WTC11 (cell line): ENCODE results near the gene DRC3.

ENCODE experiments used
- ARID4B ChIP-seq: sonication (generic); formaldehyde crosslinking; IDR thresholded peaks from 2 replicates; pipeline ENCODE4 v1.8.0; 2023; ENCODE audit warnings: missing genetic modification reagents, mild to moderate bottlenecking, borderline replicate concordance
- CBFB ChIP-seq: sonication (generic); formaldehyde crosslinking; IDR thresholded peaks from 2 replicates; pipeline ENCODE4 v1.8.1; 2022; ENCODE audit warnings: mild to moderate bottlenecking, low read depth, missing genetic modification reagents
- CREB1 ChIP-seq: sonication (generic); formaldehyde crosslinking; IDR thresholded peaks from 2 replicates; pipeline ENCODE4 v1.8.0; 2023; ENCODE audit warnings: mild to moderate bottlenecking, missing genetic modification reagents
- CTCF ChIP-seq: fragments of 200-600 bp; IDR thresholded peaks from 2 replicates; pipeline ENCODE4 v1.8.0; 2022; ENCODE audit warnings: antibody characterized with exemption
- ELF4 ChIP-seq: sonication (generic); formaldehyde crosslinking; IDR thresholded peaks from 2 replicates; pipeline ENCODE4 v1.8.1; 2022; ENCODE audit warnings: low read depth, mild to moderate bottlenecking, moderate library complexity, missing genetic modification reagents
- FOXK1 ChIP-seq: sonication (generic); formaldehyde crosslinking; IDR thresholded peaks from 2 replicates; pipeline ENCODE4 v1.8.0; 2022; ENCODE audit warnings: mild to moderate bottlenecking, moderate library complexity, missing genetic modification reagents
- MLX ChIP-seq: sonication (generic); formaldehyde crosslinking; IDR thresholded peaks from 2 replicates; pipeline ENCODE4 v1.8.1; 2023; ENCODE audit warnings: mild to moderate bottlenecking, missing genetic modification reagents, moderate library complexity
- MXD4 ChIP-seq: fragments of 250-450 bp; sonication (Bioruptor Pico); IDR thresholded peaks from 2 replicates; pipeline ENCODE4 v1.8.0; 2021; ENCODE audit warnings: mild to moderate bottlenecking, moderate library complexity, borderline replicate concordance
- NR1H2 ChIP-seq: sonication (generic); formaldehyde crosslinking; IDR thresholded peaks from 2 replicates; pipeline ENCODE4 v1.9.0; 2021; ENCODE audit warnings: mild to moderate bottlenecking, moderate library complexity, missing genetic modification reagents
- RELA ChIP-seq: sonication (generic); formaldehyde crosslinking; IDR thresholded peaks from 2 replicates; pipeline ENCODE4 v1.8.1; 2022; ENCODE audit warnings: missing genetic modification reagents, mild to moderate bottlenecking, borderline replicate concordance
- USF2 ChIP-seq: sonication (generic); formaldehyde crosslinking; IDR thresholded peaks from 2 replicates; pipeline ENCODE4 v1.8.1; 2023; ENCODE audit warnings: mild to moderate bottlenecking, missing genetic modification reagents, moderate library complexity

- TF ChIP-seq ELF4 (CRISPR knock-in tag) (no peak), CTCF (no peak), CBFB (CRISPR knock-in tag) (no peak), MXD4 (no peak), CREB1 (CRISPR knock-in tag) (no peak), MLX (CRISPR knock-in tag) (no peak), USF2 (no peak), NR1H2 (no peak), RELA (CRISPR knock-in tag) (no peak), FOXK1 (CRISPR knock-in tag) (no peak), ARID4B (CRISPR knock-in tag) (no peak)
These were observed 28.4 kb upstream of the DRC3 start for GRCh38 chr17:17944242-17944641.
